Parathyroid adenoma (tissue), 2 donors: ENCODE measurements around the gene RHOF.

Experiments
- H2AFZ ChIP-seq: fragments of 300-600 bp; sonication (generic); one replicate; pipeline ENCODE4 v1.7.0; 2017; ENCODE audit warnings: antibody characterized with exemption, mild to moderate bottlenecking
- H3K27ac ChIP-seq: fragments of 300-600 bp; sonication (generic); one replicate; pipeline ENCODE4 v1.7.0; 2017
- H3K27me3 ChIP-seq: fragments of 300-600 bp; sonication (generic); one replicate; pipeline ENCODE4 v1.7.0; 2017; ENCODE audit warnings: low read length; ENCODE audit not compliant: control insufficient read depth, insufficient read depth
- H3K36me3 ChIP-seq: fragments of 300-600 bp; sonication (generic); one replicate; pipeline ENCODE4 v1.7.0; 2017; ENCODE audit warnings: low read length; ENCODE audit not compliant: control insufficient read depth, insufficient read depth
- H3K4me1 ChIP-seq: fragments of 300-600 bp; sonication (generic); one replicate; pipeline ENCODE4 v1.7.0; 2017; ENCODE audit warnings: control low read depth
- H3K4me2 ChIP-seq: fragments of 300-600 bp; sonication (generic); one replicate; pipeline ENCODE4 v1.7.0; 2017; ENCODE audit warnings: low read length
- H3K4me3 ChIP-seq: fragments of 300-600 bp; sonication (generic); one replicate; pipeline ENCODE4 v1.7.0; 2017; ENCODE audit warnings: low read depth, low read length
- H3K79me2 ChIP-seq: fragments of 300-600 bp; sonication (generic); one replicate; pipeline ENCODE4 v1.7.0; 2017; ENCODE audit warnings: control low read depth
- H3K9ac ChIP-seq: fragments of 300-600 bp; sonication (generic); one replicate; pipeline ENCODE4 v1.7.0; 2017; ENCODE audit warnings: mild to moderate bottlenecking
- H3K9me3 ChIP-seq: fragments of 300-600 bp; sonication (generic); one replicate; pipeline ENCODE4 v1.7.0; 2017; ENCODE audit warnings: low read length; ENCODE audit not compliant: control insufficient read depth
- CTCF ChIP-seq: fragments of 300-600 bp; sonication (generic); IDR thresholded peaks from one replicate; pipeline ENCODE4 v1.7.0; 2017; ENCODE audit warnings: antibody characterized with exemption, mild to moderate bottlenecking
- donor health status: primary hyperparathyroidism.

Gene RHOF

GRCh38 chr12:121829250-121829918 lies 35.9 kb upstream of the RHOF start:
- no peaks in the 10 kb centered on the region for H3K4me1 ChIP-seq
- H3K9me3 ChIP-seq, result no peaks in the 10 kb centered on the region
- no peak overlapping the region for H3K9ac ChIP-seq
- no peak overlapping the region for H3K4me3 ChIP-seq
- no peak overlapping the region for H3K4me2 ChIP-seq
- H3K36me3 ChIP-seq, result no peaks in the 10 kb centered on the region
- no peak for TF ChIP-seq CTCF
- H3K27me3 ChIP-seq, result no peaks in the 10 kb centered on the region
- no peak overlapping the region for H3K27ac ChIP-seq
- H2AFZ ChIP-seq, result no peak overlapping the region
- peaks cover 2% of the 10 kb centered on the region for H3K79me2 ChIP-seq

GRCh38 chr12:121828826-121829225 lies 35.3 kb upstream of the RHOF start:
- no peak overlapping the region for H3K27ac ChIP-seq
- H3K4me2 ChIP-seq, result no peak overlapping the region
- H3K4me3 ChIP-seq, result no peak overlapping the region
- no peaks in the 10 kb centered on the region for H3K9me3 ChIP-seq
- no peak overlapping the region for H2AFZ ChIP-seq
- peaks cover 2% of the 10 kb centered on the region for H3K79me2 ChIP-seq
- no peaks in the 10 kb centered on the region for H3K4me1 ChIP-seq
- no peak overlapping the region for H3K9ac ChIP-seq
- no peaks in the 10 kb centered on the region for H3K36me3 ChIP-seq
- no peaks in the 10 kb centered on the region for H3K27me3 ChIP-seq
- no peak for TF ChIP-seq CTCF

- no peak for TF ChIP-seq CTCF
These were observed 34.8 kb upstream of the RHOF start for GRCh38 chr12:121828306-121828705.

GRCh38 chr12:121827351-121828099 lies 34.0 kb upstream of the RHOF start:
- Histone ChIP-seq H3K9ac (no peak overlapping the region), H3K4me1 (no peaks in the 10 kb centered on the region), H3K27me3 (no peaks in the 10 kb centered on the region), H3K9me3 (no peaks in the 10 kb centered on the region), H3K79me2 (peaks cover 2% of the 10 kb centered on the region), H3K4me2 (no peak overlapping the region), H3K36me3 (no peaks in the 10 kb centered on the region), H2AFZ (no peak overlapping the region), H3K4me3 (no peak overlapping the region), H3K27ac (no peak overlapping the region)
- TF ChIP-seq CTCF, result no peak

More at GRCh38 chr12:121828306-121828705, 34.8 kb upstream of the RHOF start:
- H3K27me3 ChIP-seq, result no peaks in the 10 kb centered on the region
- peaks cover 2% of the 10 kb centered on the region for H3K79me2 ChIP-seq
- H3K27ac ChIP-seq, result no peak overlapping the region
- no peak overlapping the region for H2AFZ ChIP-seq
- H3K9me3 ChIP-seq, result no peaks in the 10 kb centered on the region
- no peak overlapping the region for H3K9ac ChIP-seq
- no peaks in the 10 kb centered on the region for H3K36me3 ChIP-seq
- no peak overlapping the region for H3K4me2 ChIP-seq
- H3K4me1 ChIP-seq, result no peaks in the 10 kb centered on the region
- no peak overlapping the region for H3K4me3 ChIP-seq
